DND-41 (cell line): ENCODE data around the gene FOXP1.

ENCODE experiments used
- ATAC-seq: fragments of 200-7000 bp; cut with Tn5 transposase; 3 replicates; pipeline ENCODE4 v1.9.1; 2021; ENCODE audit warnings: low read depth; ENCODE audit not compliant: insufficient read depth
- DNase-seq: peaks from one replicate; pipeline ENCODE4 v3.0.0-alpha.2; 2020
- H2AFZ ChIP-seq: 2 replicates; pipeline ENCODE4 v1.6.0; 2012; ENCODE audit warnings: low read depth, low read length
- H3K27ac ChIP-seq: 2 replicates; pipeline ENCODE4 v1.5.1; 2012; ENCODE audit warnings: low read length, inconsistent platforms
- H3K27me3 ChIP-seq: fragments of 200-600 bp; sonication (generic); 2 replicates; pipeline ENCODE4 v1.6.0; 2012; ENCODE audit warnings: low read length, mild to moderate bottlenecking, inconsistent platforms; ENCODE audit not compliant: insufficient read depth, poor library complexity
- H3K36me3 ChIP-seq: 2 replicates; pipeline ENCODE4 v1.5.1; 2012; ENCODE audit warnings: low read length, inconsistent platforms; ENCODE audit not compliant: insufficient read depth
- H3K4me1 ChIP-seq: 2 replicates; pipeline ENCODE4 v1.5.1; 2012; ENCODE audit warnings: mild to moderate bottlenecking, low read length; ENCODE audit not compliant: insufficient read depth
- H3K4me2 ChIP-seq: 2 replicates; pipeline ENCODE4 v1.6.0; 2012; ENCODE audit warnings: mild to moderate bottlenecking, moderate library complexity, low read length, inconsistent platforms; ENCODE audit not compliant: insufficient read depth
- H3K4me3 ChIP-seq, 2 experiments: fragments of 200-600 bp in 1 of 2; shearing (Covaris generic) in 1 of 2; 2 replicates each; pipeline ENCODE4 v1.5.1; 2012 to 2016; ENCODE audit warnings: inconsistent platforms in 2 of 2, low read length in 2 of 2, mild to moderate bottlenecking in 2 of 2, low read depth in 1 of 2, moderate library complexity in 1 of 2
- H3K79me2 ChIP-seq: 2 replicates; pipeline ENCODE4 v1.6.0; 2012; ENCODE audit warnings: low read length, inconsistent platforms; ENCODE audit not compliant: insufficient read depth
- H3K9ac ChIP-seq: 2 replicates; pipeline ENCODE4 v1.6.0; 2012; ENCODE audit warnings: low read depth, mild to moderate bottlenecking, inconsistent platforms, low read length, moderate library complexity
- H3K9me3 ChIP-seq: 2 replicates; pipeline ENCODE4 v1.5.1; 2012; ENCODE audit warnings: low read length, moderate library complexity, mild to moderate bottlenecking, inconsistent platforms; ENCODE audit not compliant: insufficient read depth, severe bottlenecking
- H4K20me1 ChIP-seq: 2 replicates; pipeline ENCODE4 v1.6.0; 2012; ENCODE audit warnings: low read length; ENCODE audit not compliant: insufficient read depth
- EZH2 ChIP-seq: IDR thresholded peaks from 3 replicates; pipeline ENCODE4 v1.6.1; 2012; ENCODE audit warnings: borderline replicate concordance, low read depth, mild to moderate bottlenecking, moderate library complexity, low read length, inconsistent platforms; ENCODE audit not compliant: severe bottlenecking
- TF ChIP-seq, protein P1 (sequence below): IDR thresholded peaks from 2 replicates; pipeline ENCODE4 v1.5.1; 2012; ENCODE audit warnings: borderline replicate concordance, low read length, moderate library complexity, mild to moderate bottlenecking; ENCODE audit not compliant: poor library complexity, severe bottlenecking; ENCODE audit errors: extremely low read depth

Gene FOXP1

DNA sequence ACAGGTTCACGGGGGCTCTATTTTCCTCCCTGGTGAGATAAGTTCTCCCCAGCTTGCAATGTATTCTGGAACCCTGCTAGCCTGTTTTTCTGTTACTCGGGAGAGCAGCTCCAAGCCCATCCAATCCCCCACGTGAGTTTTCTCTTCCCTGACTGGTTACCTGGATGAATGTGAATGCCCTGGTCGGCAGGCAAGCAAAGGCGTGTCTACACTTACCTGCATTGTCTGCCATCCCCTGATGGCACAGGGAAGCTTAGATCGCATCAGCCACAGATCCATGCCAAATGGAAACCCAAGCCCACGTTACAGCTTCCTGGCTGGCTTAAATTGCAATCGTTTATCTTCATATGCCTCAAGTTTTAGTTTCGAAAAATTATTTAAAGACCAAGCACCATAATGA, 149.9 kb downstream of the FOXP1 start:
- peaks cover 25% of the 10 kb centered on the region for H3K4me1 ChIP-seq
- no peak overlapping the region for H3K4me2 ChIP-seq
- ATAC-seq = no peak
- H3K4me3 ChIP-seq = no peak overlapping the region
- no peak overlapping the region for H2AFZ ChIP-seq
- H3K27me3 ChIP-seq = no peaks in the 10 kb centered on the region
- H3K9me3 ChIP-seq = no peaks in the 10 kb centered on the region
- no peak for DNase-seq
- TF ChIP-seq, protein P1, sequence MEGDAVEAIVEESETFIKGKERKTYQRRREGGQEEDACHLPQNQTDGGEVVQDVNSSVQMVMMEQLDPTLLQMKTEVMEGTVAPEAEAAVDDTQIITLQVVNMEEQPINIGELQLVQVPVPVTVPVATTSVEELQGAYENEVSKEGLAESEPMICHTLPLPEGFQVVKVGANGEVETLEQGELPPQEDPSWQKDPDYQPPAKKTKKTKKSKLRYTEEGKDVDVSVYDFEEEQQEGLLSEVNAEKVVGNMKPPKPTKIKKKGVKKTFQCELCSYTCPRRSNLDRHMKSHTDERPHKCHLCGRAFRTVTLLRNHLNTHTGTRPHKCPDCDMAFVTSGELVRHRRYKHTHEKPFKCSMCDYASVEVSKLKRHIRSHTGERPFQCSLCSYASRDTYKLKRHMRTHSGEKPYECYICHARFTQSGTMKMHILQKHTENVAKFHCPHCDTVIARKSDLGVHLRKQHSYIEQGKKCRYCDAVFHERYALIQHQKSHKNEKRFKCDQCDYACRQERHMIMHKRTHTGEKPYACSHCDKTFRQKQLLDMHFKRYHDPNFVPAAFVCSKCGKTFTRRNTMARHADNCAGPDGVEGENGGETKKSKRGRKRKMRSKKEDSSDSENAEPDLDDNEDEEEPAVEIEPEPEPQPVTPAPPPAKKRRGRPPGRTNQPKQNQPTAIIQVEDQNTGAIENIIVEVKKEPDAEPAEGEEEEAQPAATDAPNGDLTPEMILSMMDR = no peak
- TF ChIP-seq EZH2 = no peak
- peaks cover 17% of the 10 kb centered on the region; the same call in 1 of the 2 replicates for H4K20me1 ChIP-seq
- peak overlapping the region; percentile 56 for H3K27ac ChIP-seq
- H3K79me2 ChIP-seq = peaks cover 57% of the 10 kb centered on the region
- 0 out of 2 replicates have a peak, but pooled peaks cover 3% of the 10 kb centered on the region for H3K36me3 ChIP-seq
- no peak overlapping the region for H3K9ac ChIP-seq

DNA sequence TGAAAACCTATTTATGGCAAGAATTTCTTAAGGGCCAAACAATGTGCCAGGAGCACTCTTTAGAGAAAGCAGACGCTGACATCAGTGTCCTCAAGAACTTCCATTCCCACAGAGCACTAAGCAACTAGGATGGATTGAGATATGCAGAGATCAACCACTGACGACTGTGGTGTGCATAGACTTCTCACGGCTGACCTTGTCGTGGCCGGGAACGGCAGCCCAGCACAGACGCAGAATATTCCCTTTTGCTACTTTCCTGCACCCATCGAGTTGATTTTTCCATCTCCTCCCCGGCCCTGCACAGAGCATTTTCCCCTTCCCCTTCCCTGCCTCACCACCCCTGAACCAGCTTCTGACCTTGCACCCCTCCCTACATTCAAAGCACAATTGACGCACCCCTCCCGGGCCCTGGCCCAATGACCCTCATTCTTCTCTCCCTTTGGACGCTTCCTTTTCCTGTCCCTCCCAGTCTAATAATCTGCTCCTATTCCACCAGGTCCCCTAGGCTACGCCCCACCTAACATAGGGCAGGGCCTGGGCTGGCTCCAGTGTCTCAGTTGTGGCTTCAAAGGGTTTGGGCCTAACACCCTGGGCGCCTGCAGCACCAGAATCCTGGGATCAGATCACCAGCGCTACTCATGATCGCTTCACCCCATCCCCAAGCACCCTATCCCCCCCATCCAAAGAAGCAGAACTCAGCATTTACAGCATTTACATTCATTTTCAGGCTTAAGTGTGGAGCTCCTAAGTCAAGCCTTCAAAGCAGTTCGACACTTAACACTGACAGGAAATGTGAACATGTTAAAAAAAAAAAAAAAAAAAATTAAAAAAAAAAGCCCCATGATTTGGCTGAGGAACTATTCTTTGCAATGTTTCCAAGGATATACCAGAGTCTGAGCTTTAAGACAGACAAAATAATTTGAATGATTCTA, 151.2 kb downstream of the FOXP1 start:
- peak overlapping the region; percentile 60 for H3K27ac ChIP-seq
- TF ChIP-seq EZH2 = no peak
- TF ChIP-seq, protein P1 = no peak
- DNase-seq = peak; percentile 31
- H3K36me3 ChIP-seq = 0 out of 2 replicates have a peak, but pooled peaks cover 3% of the 10 kb centered on the region
- peaks cover 25% of the 10 kb centered on the region for H3K4me1 ChIP-seq
- H3K4me3 ChIP-seq = no peak overlapping the region
- peak overlapping the region; percentile 4; the same call in 1 of the 2 replicates for H3K4me2 ChIP-seq
- H2AFZ ChIP-seq = no peak overlapping the region
- H4K20me1 ChIP-seq = peaks cover 17% of the 10 kb centered on the region
- peak overlapping the region; percentile 29 for H3K9ac ChIP-seq
- no peaks in the 10 kb centered on the region for H3K9me3 ChIP-seq
- H3K79me2 ChIP-seq = peaks cover 62% of the 10 kb centered on the region
- no peaks in the 10 kb centered on the region for H3K27me3 ChIP-seq
- peak; percentile 81 for ATAC-seq

DNA sequence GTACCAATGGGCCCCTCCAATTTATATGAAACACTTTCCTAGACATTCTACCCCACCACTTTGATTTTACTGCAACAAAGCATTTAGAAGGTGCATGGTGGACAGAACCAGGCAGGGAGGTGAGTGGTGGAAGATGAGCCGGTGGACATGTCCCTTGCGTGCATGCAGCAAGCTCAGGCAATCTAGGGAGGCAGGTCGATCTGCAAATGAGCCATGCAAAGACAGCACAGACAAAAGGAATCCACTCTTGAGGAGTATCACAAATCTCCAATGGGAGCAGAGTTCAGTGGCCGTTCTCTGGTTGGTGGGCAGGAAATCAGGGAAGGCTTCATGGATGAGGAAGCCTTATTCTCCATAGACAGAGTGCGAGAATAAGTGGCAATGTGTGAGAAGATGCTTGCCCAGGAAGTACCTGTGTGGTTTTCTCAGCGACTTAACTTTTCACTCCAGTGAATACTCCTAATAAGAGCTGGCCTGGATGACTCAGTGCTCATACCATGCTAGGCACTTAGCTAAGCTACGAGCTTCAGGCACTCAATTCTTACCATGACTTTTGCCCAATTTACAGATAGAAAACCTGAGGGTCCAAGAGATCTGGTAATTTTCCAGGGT, 152.5 kb downstream of the FOXP1 start:
- no peak for DNase-seq
- Histone ChIP-seq H3K27ac (peak overlapping the region; percentile 45; the same call in 1 of the 2 replicates), H3K4me3 (no peak overlapping the region), H3K4me1 (peaks cover 26% of the 10 kb centered on the region), H3K27me3 (no peaks in the 10 kb centered on the region), H2AFZ (no peak overlapping the region), H3K79me2 (peaks cover 69% of the 10 kb centered on the region), H3K9ac (no peak overlapping the region), H3K4me2 (no peak overlapping the region), H4K20me1 (peaks cover 17% of the 10 kb centered on the region), H3K9me3 (no peaks in the 10 kb centered on the region), H3K36me3 (no peaks in the 10 kb centered on the region)
- ATAC-seq = no peak
- TF ChIP-seq, protein P1 = no peak
- TF ChIP-seq EZH2 = no peak
